ENCODE measurements around the gene COL3A1.

Gene COL3A1

GRCh38 chr2:189010536-189010935 lies 36.4 kb downstream of the COL3A1 start:
- no peak overlapping the region for H3K4me3 ChIP-seq
- peak overlapping the region in 2 of 21 experiments; percentile 17 to 47 for H3K27ac ChIP-seq

GRCh38 chr2:189012351-189012750 lies 38.2 kb downstream of the COL3A1 start:
- peak overlapping the region in 3 of 21 experiments; percentile 11 to 47 (median 19) for H3K27ac ChIP-seq
- no peak overlapping the region for H3K4me3 ChIP-seq

GRCh38 chr2:189013031-189013430 lies 38.9 kb downstream of the COL3A1 start:
- H3K27ac ChIP-seq: peak overlapping the region in 3 of 21 experiments; percentile 1 to 47 (median 11)
- H3K4me3 ChIP-seq: no peak overlapping the region

- H3K27ac ChIP-seq: peak overlapping the region in 7 of 21 experiments; percentile 11 to 61 (median 24)
These were observed 39.7 kb downstream of the COL3A1 start for GRCh38 chr2:189013671-189014448.

GRCh38 chr2:189014449-189015138 lies 40.4 kb downstream of the COL3A1 start:
- H3K27ac ChIP-seq: peak overlapping the region in 7 of 21 experiments; percentile 11 to 61 (median 31)
- H3K4me3 ChIP-seq: no peak overlapping the region

More at GRCh38 chr2:189013671-189014448, 39.7 kb downstream of the COL3A1 start:
- no peak overlapping the region for H3K4me3 ChIP-seq

GRCh38 chr2:189015359-189015758 lies 41.2 kb downstream of the COL3A1 start:
- Histone ChIP-seq H3K27ac (peak overlapping the region in 5 of 21 experiments; percentile 31 to 61 (median 34)), H3K4me3 (no peak overlapping the region)

GRCh38 chr2:189016311-189016861 lies 42.2 kb downstream of the COL3A1 start:
- H3K27ac ChIP-seq: peak overlapping the region in 4 of 21 experiments; percentile 16 to 46 (median 34)

GRCh38 chr2:189018631-189019030 lies 44.5 kb downstream of the COL3A1 start:
- Histone ChIP-seq H3K4me3 (no peak overlapping the region), H3K27ac (peak overlapping the region in 3 of 21 experiments; percentile 24 to 59 (median 26))

More at GRCh38 chr2:189016311-189016861, 42.2 kb downstream of the COL3A1 start:
- H3K4me3 ChIP-seq: no peak overlapping the region

GRCh38 chr2:189020179-189020578 lies 46.0 kb downstream of the COL3A1 start:
- peak overlapping the region in 6 of 21 experiments; percentile 21 to 81 (median 78) for H3K27ac ChIP-seq
- H3K4me3 ChIP-seq: no peak overlapping the region

- H3K27ac ChIP-seq: peak overlapping the region in 18 of 21 experiments; percentile 24 to 81 (median 70)
These were observed 47.9 kb downstream of the COL3A1 start for GRCh38 chr2:189022053-189022481.

GRCh38 chr2:189022492-189022891 lies 48.3 kb downstream of the COL3A1 start:
- Histone ChIP-seq H3K4me3 (no peak overlapping the region), H3K27ac (peak overlapping the region in 19 of 21 experiments; percentile 5 to 80 (median 54))

More at GRCh38 chr2:189022053-189022481, 47.9 kb downstream of the COL3A1 start:
- no peak overlapping the region for H3K4me3 ChIP-seq

- Histone ChIP-seq H3K27ac (peak overlapping the region in 6 of 21 experiments; percentile 15 to 58 (median 46)), H3K4me3 (no peak overlapping the region)
These were observed 50.9 kb downstream of the COL3A1 start for GRCh38 chr2:189024901-189025618.

- Histone ChIP-seq H3K27ac (peak overlapping the region in 1 of 21 experiments; percentile 18), H3K4me3 (no peak overlapping the region)
These were observed 63.3 kb downstream of the COL3A1 start for GRCh38 chr2:189037518-189037917.

- peak overlapping the region in 1 of 21 experiments; percentile 27 for H3K27ac ChIP-seq
- H3K4me3 ChIP-seq: no peak overlapping the region
These were observed 71.7 kb downstream of the COL3A1 start for GRCh38 chr2:189045836-189046235.

- H3K27ac ChIP-seq: peak overlapping the region in 3 of 21 experiments; percentile 8 to 29 (median 19)
- no peak overlapping the region for H3K4me3 ChIP-seq
These were observed 72.1 kb downstream of the COL3A1 start for GRCh38 chr2:189046320-189046719.

GRCh38 chr2:189047171-189047888 lies 73.2 kb downstream of the COL3A1 start:
- Histone ChIP-seq H3K4me3 (no peak overlapping the region), H3K27ac (peak overlapping the region in 2 of 21 experiments; percentile 19 to 29)

GRCh38 chr2:189048189-189048588 lies 74.0 kb downstream of the COL3A1 start:
- Histone ChIP-seq H3K4me3 (no peak overlapping the region), H3K27ac (peak overlapping the region in 2 of 21 experiments; percentile 2 to 15)

GRCh38 chr2:189049709-189050164 lies 75.6 kb downstream of the COL3A1 start:
- Histone ChIP-seq H3K4me3 (no peak overlapping the region), H3K27ac (peak overlapping the region in 3 of 21 experiments; percentile 2 to 38 (median 19))

All from skin epidermis (tissue), 12 donors.